ENCODE data around the gene C1orf159.
"Not testable (repeated sequence)": the region's sequence is repeated elsewhere in the genome, so short reads cannot be mapped to it uniquely, and the experiment has no call there.

Gene C1orf159

DNA sequence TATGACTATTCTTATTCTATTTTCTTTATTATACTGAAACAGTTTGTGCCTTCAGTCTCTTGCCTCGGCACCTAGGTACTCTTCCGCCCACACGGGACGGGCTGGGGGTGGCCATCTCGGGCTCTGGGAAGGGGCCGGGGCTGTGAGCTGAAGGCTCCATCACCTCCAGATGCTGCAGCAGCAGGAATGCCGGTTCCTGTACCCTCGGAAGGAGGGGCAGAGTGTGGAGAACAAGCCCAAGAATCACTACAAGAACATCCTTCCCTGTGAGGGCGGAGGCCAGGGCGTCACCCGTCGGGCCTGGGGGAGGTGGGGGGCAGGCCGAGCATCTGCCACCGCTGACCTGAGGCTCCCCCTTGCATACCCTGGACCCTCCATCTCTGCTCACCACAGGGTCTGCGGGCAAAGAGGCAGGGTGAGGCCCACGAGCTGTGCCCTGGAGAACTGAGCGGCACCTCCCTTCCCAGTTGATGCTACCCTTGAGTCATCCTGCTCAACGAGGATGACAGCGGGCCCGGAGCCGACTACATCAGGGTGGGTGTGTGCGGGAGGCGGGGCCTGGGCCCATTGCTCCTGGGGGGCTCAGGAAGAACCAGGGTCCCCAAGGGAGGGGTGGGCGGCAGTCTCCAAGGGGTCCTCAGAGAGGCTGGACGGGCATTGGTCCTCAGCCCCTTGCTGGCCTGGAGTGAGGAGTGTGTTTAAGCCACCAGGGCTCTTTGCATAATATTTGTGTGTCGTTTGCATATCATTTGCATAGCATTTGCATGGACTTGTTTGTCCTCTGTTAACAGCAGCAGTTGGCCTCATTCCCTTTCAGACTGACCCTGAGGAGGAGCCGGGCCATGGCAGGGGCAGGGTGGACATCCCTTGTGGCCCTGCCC lies 49.2 kb downstream of the C1orf159 start:
- no peak for DNase-seq (ENCODE audit: low read depth)

DNA sequence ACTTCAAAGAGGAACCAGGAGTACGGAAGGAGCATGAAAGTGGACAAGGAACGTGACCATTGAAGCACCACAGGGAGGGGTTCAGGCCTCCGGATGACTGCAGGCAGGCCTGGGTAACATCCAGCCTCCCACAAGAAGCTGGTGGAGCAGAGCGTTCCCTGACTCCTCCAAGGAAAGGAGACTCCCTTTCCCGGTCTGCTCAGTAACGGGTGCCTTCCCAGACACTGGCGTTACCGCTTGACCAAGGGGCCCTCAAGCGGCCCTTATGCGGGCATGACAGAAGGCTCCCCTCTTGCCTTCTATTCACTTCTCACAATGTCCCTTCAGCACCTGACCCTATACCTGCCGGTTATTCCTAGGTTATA lies 50.0 kb downstream of the C1orf159 start:
- DNase-seq (ENCODE audit: low read depth): not testable (repeated sequence)

DNA sequence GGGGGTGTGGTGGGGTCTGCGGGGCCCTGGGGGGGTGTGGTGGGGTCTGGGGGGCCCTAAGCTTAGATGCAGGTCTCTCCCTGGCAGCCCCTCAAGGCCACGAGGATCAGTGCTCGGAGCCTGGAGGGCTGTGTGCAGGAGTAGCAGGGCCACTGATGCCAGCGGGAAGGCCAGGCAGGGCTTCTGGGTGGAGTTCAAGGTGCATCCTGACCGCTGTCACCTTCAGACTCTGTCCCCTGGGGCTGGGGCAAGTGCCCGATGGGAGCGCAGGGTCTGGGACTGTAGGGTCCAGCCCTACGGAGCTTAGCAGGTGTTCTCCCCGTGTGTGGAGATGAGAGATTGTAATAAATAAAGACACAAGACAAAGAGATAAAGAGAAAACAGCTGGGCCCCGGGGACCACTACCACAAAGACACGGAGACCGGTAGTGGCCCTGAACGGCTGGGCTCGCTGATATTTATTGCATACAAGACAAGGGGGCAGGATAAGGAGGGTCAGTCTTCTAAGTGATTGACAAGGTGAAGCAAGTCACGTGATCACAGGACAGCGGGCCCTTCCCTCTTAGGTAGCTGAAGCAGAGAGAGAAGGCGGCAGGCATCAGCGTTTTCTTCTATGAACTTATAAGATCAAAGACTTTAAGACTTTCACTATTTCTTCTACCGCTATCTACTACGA lies 50.5 kb downstream of the C1orf159 start:
- DNase-seq (ENCODE audit: low read depth): no peak

DNA sequence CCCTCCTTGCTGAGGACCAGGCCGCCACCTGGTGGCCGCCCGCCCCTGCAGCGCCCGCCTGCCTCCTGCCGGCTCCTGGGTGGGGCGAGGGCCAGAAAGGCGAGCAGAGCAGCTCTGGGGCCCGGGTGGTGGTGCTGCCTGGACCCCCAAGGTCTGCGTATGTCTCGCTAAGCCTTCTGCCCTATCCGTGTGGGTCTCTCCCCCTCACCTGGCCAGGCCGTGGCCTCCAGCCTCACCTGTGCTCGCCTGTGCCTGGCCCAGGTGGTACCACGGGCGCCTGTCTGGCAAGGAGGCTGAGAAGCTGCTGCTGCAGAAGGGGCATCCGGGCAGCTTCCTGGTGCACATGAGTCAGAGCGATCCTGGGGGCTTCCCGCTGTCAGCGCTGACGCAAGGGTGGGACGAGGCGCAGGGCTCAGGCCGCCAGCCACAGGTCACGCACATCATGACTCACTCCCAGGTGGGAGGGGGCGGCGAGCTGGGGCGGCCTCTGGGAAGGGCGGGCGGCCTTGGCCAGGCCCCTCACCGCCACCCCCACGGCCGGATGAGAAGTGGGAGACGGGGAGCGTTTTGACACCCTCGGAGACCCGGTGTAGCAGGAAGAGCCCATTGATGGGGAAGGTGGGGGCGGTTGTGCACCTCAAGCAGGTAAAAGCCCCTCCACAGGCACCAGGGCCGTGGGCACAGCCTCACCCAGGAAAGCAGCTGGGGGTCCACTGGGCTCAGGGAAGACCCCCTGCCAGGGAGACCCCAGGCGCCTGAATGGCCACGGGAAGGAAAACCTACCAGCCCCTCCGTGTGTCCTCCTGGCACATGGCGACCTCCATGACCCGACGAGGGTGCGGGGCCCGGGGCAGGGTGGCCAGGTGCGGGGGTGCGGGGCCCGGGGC lies 51.7 kb downstream of the C1orf159 start:
- peak; percentile 67 for DNase-seq (ENCODE audit: low read depth)

DNA sequence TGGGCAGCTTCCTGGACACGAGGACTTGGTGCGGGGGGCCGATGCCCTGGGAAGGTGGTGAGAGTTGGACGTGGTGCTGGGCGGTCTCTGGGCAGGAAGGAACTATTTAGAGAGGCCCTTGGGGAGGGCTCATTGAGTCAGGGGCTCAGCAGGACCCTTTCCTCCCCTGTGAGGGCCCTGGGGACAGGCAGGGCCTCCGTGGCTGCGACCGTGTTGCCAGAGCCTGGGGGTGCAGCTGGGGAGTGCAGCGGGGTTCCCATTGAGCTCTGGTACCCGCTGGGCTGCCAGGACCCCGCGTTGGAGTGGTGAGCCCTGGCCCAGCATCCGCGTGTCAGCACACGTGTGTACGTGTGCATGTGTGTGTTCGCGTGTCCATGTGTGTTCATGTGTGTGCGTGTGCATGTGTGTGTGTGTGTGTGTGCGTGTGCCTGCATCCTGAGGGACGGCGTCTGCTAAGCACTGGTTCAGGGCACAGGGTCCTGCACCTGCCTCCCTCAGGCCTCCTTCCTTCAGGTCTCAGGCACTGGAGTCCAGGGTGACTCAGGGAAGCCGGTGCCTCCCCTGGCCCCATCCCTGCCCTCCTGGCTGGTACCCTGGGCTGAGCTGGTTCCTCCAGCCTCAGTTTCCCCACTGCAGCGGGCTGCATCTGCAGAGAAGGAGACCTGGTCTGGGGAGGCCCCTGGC lies 52.5 kb downstream of the C1orf159 start:
- no peak for DNase-seq (ENCODE audit: low read depth)

DNA sequence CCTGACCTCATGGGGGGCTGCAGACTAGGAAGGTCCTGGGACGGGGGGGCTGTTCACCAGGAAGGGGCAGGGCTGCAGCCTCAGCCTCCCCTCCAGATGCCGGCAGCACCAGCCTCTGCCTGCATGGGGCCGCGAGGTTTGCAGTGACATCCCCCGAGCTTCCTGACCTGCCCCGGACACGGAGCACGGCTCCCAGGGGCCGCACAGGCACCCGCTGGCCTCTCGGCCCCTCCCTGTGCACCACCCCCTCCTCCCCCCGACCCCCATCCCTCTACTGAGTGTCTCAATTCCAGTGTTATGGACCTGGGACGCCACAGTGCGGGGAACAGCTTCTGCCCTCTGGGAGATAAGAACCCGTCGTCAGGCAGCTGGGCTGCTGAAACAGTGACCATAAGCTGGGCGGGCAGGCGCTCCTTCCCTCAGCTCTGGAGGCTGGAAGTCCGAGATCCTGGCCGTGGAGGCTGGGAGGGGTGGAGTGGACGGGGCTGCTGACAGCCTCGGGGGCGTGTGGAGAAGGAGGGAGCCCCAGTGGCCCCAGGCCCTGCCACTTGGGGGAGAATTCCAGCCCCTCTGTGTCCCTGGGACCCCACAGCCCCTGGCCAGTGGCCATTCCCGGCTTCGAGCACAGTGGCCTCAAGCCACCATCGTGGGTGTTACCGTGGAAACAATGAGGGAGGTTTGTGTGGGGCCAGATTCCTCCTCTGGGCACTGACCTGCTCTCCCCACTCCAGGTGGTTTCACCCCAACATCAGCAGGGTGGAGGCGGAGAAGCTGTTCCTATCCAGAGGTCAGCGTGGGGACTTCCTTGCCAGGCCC lies 53.3 kb downstream of the C1orf159 start:
- DNase-seq (ENCODE audit: low read depth): no peak

DNA sequence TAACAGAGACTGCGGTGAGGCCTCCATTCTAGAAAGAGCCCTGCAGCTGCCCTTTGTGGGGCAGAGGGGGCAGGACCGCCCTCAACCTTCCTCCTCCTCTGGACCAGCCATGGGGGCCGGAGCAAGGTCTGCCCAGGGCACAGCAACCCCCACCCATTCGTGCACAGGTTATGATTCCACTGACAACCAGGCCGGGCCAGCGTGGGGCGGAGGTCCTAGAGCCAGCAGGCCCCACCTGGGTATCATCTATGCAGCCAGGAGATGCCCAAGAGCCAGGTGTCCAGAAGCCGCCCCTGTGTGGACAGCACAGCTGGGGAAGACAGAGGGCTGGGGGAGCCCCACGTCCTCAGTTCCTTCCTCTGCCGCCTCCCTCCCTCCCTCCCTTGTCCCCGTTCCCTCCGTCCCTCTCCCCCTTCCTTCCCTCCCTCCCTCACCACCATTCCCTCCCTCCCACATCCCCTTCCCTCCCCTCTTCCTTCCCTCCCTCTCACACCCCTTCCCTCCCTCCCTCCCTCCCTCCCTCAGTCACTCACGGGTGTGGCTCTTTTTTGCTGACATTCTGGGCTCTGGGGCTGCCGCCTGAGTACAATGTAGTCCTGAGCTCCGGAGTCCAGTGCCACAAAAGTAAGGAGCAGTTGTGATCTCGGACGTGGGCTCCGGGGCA lies 54.1 kb downstream of the C1orf159 start:
- no peak for DNase-seq (ENCODE audit: low read depth)

DNA sequence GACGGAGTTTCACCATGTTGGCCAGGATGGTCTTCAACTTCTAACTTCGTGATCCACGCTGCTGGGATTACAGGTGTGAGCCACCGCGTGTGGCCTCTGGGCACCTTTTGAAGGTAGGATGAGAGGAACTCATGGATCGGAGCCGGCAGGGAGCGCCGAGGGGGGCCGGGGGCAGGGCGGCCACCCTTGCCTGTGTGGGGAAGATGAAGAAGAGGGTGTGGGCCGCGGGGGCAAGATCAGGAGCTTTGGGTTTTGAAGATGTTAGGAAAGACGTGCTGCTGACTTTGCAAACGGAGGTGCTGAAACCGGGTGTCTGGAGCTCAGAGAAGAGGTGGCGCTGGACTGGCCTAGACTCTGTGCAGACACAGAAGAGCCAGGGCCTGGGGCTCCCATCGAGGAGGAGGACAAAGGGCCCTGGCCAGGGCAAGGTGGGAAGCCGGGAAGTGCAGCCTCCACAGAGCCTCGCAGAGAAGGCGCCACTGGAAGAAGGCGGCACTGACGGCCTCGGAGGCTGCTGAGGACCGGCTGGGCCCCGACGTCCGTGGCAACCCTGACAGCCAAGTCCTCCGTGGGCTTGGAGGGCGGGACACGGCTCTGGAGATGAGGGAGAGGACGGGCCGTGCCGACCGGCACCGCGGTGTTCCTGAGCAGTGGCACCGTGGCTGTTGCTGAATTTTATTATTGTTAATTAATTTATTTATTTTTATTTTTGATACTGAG lies 55.4 kb downstream of the C1orf159 start:
- no peak for DNase-seq (ENCODE audit: low read depth)

DNA sequence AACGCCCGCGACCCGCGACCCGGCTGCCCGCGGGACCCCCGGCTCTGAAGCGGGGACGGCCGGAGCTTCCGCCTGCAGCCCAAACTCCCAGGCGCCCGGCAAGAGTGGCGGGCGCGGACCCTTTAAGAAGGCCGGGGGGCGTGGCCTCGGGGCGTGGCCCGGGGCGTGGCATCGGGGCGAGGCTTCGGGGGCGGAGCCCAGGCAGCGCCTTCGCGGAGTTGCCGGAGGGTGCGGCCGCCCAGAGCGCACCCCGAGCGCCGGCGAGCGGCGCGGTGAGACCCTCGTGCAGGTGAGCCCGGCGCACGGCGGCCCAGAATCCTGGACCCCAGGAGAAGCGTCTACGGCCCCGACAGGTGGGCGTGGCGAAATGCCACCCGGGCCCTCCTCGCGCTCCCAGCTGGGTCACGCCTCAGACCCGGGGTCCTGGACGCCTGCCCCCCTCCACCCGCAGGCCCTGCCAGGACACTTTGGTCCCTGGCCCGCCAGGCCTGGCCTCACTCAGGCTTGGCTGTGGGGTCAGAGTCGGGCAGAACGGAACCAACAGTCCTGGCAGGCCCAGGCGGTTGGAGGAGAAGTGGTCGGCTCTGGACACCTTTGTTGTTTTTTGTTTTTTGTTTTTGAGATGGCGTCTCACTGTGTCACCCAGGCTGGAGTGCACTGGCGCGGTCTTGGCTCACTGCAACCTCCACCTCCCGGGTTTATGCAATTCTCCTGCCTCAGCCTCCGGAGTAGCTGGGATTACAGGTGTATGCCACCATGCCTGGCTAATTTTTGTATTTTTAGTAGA lies 56.2 kb downstream of the C1orf159 start:
- peak; percentile 84 for DNase-seq (ENCODE audit: low read depth)

DNA sequence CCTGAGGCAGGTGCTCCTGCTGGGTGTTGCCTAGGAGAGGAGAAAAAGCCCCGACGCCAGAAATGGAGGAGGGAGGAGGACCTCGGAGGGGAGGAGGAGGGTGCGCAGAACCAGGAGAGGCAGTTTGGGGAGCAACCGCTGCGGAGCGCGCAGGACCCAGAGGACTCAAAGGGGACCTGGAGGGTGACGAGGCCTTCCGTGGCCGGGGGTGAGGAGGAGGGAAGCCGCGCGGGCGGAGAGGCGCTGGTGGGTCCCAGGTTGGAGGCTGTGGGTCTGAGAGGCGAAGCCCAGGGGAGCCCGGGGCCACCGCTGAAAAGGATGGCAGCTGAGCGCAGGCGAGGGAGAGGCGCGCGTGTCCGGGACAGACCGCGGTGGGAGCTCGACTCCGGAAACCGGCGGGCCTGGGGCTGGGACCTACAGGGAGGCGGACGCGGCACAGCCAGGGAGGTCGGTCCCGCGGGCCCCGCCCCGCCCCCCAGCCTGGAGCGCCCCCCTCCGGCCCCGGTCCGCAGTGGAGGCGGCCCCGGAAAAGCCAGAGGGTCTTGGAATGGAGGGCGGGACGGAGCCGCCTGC lies 56.9 kb downstream of the C1orf159 start:
- DNase-seq (ENCODE audit: low read depth): no peak

DNA sequence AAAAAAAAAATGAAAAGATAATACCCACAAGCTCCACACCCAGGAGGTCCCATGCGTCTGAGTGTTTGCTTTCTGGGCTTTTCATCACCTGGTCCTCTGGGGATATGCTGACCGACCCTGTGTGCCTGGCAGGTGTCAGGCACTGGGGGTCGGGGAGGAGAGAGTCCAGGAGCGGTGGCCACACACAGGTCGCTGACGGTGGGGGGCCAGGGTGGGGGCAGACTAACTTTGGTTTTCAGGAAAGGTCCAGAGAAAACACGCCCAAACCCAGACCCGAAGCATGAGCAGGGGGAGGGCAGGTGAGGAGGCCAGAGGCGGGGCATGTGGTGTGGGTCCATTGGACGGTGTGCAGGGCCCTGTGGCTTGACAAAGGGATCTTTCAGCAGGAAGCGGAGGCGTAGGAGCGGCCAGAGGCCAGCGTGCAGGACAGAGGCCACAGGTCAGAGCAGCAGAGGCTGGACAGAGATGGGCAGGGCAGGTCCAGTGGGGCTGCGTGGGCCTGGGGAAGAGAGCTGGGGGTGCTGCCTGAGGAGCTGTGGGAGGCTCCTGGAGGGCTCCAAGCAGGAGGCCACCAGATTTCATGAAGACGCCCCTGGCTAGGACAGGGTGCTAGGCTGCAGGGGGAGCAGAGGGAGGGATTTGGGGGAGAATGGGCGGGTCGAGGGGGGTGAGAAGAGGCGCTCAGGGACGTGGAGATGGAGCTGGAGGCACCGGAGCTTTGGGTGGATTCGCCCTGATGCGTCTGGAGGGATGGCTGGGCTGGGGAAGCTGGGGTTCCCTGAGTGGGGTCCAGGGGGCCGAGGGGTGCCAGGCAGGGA lies 57.6 kb downstream of the C1orf159 start:
- no peak for DNase-seq (ENCODE audit: low read depth)

DNA sequence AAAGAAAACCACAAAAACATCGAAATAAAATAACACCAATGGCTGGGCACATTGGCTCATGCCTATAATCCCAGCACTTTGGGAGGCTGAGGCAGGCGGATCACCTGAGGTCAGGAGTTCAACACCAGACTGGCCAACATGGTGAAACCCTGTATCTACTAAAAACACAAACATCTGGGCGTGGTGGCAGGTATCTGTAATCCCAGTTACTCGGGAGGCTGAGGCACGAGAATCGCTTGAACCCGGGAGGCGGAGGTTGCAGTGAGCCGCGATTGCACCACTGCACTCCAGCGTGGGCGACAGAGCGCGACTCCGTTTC lies 58.2 kb downstream of the C1orf159 start:
- DNase-seq (ENCODE audit: low read depth): not testable (repeated sequence)

DNA sequence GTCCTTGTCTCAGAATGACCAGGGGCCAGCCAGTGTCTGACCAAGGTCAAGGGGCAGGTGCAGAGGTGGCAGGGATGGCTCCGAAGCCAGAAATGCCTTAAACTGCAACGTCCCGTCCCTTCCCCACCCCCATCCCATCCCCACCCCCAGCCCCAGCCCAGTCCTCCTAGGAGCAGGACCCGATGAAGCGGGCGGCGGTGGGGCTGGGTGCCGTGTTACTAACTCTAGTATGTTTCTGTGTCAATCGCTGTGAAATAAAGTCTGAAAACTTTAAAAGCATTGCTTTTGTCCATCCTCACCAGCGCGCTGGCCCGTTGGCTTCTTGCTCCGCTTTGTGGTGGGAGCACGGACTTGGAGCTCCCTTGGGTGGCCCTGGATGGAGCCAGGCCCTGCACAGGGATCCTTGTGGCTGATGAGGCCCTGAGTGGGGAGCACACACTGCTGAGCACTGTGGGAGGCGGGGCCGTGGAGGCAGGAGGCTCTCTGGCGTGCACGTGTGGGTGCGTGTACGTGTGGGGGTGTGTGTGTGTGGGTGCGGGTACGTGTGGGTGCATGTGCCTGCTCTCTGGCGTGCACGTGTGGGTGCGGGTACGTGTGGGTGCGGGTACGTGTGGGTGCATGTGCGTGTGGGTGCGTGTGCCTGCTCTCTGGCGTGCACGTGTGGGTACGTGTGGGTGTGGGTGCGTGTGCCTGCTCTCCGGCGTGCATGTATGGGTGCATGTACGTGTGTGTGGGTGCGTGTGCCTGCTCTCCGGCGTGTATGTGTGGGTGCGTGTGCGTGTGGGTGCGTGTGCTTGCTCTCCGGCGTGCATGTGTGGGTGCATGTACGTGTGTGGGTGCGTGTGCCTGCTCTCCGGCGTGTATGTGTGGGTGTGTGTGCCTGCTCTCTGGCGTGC lies 59.8 kb downstream of the C1orf159 start:
- DNase-seq (ENCODE audit: low read depth): no peak

DNA sequence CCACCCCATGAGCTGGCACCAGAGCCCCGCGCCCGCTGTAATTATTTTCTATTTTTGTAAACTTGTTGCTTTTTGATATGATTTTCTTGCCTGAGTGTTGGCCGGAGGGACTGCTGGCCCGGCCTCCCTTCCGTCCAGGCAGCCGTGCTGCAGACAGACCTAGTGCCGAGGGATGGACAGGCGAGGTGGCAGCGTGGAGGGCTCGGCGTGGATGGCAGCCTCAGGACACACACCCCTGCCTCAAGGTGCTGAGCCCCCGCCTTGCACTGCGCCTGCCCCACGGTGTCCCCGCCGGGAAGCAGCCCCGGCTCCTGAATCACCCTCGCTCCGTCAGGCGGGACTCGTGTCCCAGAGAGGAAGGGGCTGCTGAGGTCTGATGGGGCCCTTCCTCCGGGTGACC lies 60.9 kb downstream of the C1orf159 start:
- no peak for DNase-seq (ENCODE audit: low read depth)

DNA sequence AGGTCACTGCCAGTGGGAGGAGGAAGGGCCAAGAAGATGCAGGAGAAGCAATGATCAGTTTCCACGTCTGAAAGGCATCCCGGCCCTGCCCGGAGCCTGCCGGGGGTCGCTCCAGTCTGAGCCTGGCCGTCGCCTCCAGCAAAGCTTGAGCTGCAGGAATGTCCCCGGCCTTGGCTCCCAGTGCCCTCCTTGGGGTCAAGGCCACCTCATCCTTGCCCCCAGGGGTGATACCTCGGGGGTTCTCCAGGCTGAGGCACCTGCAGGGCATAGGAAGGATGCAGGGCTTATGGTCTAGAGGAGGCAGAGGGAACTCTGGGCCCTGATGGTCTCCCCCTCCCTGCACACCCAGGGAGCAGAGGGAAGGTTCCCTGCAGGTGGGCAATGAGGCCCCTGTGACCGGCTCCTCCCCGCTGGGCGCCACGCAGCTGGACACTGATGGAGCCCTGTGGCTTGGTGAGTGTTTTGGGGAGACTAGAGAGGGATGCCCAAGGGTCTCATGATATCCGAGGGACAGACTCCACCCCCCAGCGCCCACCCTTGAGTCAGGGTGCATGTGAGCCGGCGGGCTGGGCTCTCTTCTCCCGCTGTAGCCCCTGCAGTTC lies 61.7 kb downstream of the C1orf159 start:
- DNase-seq (ENCODE audit: low read depth): no peak

DNA sequence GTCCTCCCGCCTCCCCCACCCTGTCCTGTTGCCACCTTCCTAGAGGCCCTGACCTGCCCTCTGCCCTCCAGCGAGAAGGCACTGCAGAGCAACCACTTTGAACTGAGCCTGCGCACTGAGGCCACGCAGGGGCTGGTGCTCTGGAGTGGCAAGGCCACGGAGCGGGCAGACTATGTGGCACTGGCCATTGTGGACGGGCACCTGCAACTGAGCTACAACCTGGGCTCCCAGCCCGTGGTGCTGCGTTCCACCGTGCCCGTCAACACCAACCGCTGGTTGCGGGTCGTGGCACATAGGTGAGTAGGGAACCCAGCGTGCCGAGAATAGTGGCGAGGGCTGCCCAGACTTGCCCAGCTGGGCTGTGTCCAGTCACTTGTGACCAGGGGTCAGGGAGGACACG lies 62.2 kb downstream of the C1orf159 start:
- no peak for DNase-seq (ENCODE audit: low read depth)

DNA sequence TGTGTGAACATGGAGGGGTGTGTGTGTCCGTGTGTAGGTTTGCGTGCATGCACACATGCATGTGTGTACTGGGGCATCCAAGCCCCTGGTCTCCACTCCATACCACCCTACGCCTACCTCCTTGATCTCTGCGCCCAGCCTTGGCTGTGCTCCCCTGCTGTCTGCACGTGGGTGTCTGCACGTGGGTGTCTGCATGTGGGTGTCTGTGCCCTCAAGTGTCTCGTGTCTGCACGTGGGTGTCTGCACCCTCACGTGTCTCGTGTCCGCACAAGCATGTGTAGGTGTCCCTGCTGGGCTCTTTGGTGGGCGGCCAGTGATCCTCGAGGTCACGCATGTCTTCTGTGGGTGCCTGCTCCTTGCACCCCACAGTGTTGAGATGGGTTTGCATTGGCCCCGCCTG lies 62.9 kb downstream of the C1orf159 start:
- no peak for DNase-seq (ENCODE audit: low read depth)
